ENCODE data around the gene OBSCN. TPM values are rescaled to one million over a fixed set of nuclear protein-coding genes. Genes with fewer than 3 reads are reported as not detected.

Gene OBSCN
- total RNA-seq, 1 donor from 2014 or later, result 7.6 TPM

DNA sequence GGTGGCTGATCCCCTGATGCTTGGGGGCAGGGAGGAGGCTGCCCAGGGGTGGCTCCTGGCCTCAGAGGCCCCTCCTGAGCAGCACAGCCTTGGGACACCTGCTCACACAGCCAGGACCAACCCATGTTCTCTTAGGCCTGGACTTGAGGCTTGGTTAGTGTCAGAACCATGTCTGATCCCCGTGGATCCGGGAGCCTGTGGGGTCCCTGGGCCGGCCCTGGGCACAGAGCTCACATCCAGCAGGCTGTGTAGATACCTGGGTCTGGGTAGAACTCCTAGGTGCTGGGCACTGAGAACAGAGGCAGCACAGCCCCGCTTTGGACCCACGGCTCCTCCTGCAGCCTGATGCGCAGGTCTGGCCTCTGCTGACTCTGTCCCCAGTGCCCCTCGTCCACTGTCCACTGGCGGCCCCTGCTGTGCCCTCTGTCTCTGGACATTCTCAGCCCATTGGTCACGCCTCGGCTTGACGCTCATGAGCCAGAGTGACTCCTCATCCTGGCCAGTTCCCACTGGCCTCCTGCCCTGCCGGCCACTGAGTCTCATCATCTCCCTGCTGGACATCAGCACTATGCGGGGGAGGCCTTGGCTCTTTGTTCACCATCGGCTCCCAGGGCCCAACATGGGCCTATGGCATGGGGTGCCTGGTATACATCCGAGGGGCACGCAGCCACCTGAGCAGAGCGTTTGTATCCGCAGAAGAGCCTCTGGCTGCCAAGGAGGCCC is 128.6 kb downstream of the OBSCN start:
- FAIRE-seq (no peak), DNase-seq (ENCODE audit: low read depth) (no peak)
- Histone ChIP-seq H3K27me3 (ENCODE audit: control insufficient read depth, insufficient read depth, low read length) (no peaks in the 10 kb centered on the region), H3K36me3 (ENCODE audit: control insufficient read depth, insufficient read depth, low read length) (no peaks in the 10 kb centered on the region), H3K4me3 (ENCODE audit: low read depth, low read length) (no peak overlapping the region)
- TF ChIP-seq, protein P1, sequence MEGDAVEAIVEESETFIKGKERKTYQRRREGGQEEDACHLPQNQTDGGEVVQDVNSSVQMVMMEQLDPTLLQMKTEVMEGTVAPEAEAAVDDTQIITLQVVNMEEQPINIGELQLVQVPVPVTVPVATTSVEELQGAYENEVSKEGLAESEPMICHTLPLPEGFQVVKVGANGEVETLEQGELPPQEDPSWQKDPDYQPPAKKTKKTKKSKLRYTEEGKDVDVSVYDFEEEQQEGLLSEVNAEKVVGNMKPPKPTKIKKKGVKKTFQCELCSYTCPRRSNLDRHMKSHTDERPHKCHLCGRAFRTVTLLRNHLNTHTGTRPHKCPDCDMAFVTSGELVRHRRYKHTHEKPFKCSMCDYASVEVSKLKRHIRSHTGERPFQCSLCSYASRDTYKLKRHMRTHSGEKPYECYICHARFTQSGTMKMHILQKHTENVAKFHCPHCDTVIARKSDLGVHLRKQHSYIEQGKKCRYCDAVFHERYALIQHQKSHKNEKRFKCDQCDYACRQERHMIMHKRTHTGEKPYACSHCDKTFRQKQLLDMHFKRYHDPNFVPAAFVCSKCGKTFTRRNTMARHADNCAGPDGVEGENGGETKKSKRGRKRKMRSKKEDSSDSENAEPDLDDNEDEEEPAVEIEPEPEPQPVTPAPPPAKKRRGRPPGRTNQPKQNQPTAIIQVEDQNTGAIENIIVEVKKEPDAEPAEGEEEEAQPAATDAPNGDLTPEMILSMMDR (IDR thresholded peaks at IDR 0.05; ENCODE audit: insufficient read depth, low read length, severe bottlenecking), result no peak

- Histone ChIP-seq H3K27me3 (ENCODE audit: control insufficient read depth, insufficient read depth, low read length) (no peaks in the 10 kb centered on the region), H3K4me3 (ENCODE audit: low read depth, low read length) (no peak overlapping the region), H3K36me3 (ENCODE audit: control insufficient read depth, insufficient read depth, low read length) (no peaks in the 10 kb centered on the region)
- TF ChIP-seq, protein P1 (IDR thresholded peaks at IDR 0.05; ENCODE audit: insufficient read depth, low read length, severe bottlenecking), result no peak
- no peak for DNase-seq (ENCODE audit: low read depth)
- no peak for FAIRE-seq
These were observed 129.3 kb downstream of the OBSCN start for GRCh38 chr1:228337031-228337564.

DNA sequence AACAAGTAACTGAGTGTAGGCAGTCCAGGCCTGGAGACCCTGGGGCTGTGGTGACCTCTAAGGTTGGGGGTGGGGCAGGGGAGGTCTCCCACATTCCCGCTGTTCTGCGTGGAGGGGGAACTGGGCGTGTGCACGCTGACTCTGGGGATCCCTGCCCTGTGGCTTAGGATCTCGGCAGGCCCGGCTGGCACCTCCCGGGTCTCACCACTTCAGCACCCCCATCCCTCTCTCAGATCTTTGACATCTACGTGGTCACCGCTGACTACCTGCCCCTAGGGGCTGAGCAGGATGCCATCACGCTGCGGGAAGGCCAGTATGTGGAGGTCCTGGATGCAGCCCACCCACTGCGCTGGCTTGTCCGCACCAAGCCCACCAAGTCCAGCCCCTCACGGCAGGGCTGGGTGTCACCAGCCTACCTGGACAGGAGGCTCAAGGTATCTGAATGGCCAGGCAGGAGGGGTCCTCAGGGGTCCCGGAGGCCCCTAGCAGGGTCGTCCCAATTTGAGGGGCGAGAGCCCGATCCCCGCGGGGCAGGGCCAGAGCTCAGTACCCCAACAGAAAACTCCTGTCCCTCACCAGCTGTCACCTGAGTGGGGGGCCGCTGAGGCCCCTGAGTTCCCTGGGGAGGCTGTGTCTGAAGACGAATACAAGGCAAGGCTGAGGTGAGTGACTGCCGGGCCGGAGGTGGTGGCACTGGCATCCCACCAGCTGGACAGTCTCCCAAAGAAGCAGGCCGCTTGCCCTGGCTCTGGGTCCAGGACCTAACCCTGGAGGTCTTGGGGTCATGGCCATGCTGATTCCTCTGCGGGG is 130.1 kb downstream of the OBSCN start:
- Histone ChIP-seq H3K27me3 (ENCODE audit: control insufficient read depth, insufficient read depth, low read length) (no peaks in the 10 kb centered on the region), H3K4me3 (ENCODE audit: low read depth, low read length) (no peak overlapping the region), H3K36me3 (ENCODE audit: control insufficient read depth, insufficient read depth, low read length) (no peaks in the 10 kb centered on the region)
- TF ChIP-seq, protein P1 (IDR thresholded peaks at IDR 0.05; ENCODE audit: insufficient read depth, low read length, severe bottlenecking), result no peak
- DNase-seq (ENCODE audit: low read depth) (no peak), FAIRE-seq (no peak)

- no peak for DNase-seq (ENCODE audit: low read depth)
- Histone ChIP-seq H3K36me3 (ENCODE audit: control insufficient read depth, insufficient read depth, low read length) (no peaks in the 10 kb centered on the region), H3K27me3 (ENCODE audit: control insufficient read depth, insufficient read depth, low read length) (no peaks in the 10 kb centered on the region), H3K4me3 (ENCODE audit: low read depth, low read length) (no peak overlapping the region)
- no peak for FAIRE-seq
- TF ChIP-seq, protein P1 (IDR thresholded peaks at IDR 0.05; ENCODE audit: insufficient read depth, low read length, severe bottlenecking), result no peak
These were observed 130.7 kb downstream of the OBSCN start for GRCh38 chr1:228338521-228339051.

GRCh38 chr1:228339059-228339704 is 131.3 kb downstream of the OBSCN start:
- FAIRE-seq, result peak; percentile 93
- no peak for DNase-seq (ENCODE audit: low read depth)
- TF ChIP-seq, protein P1 (IDR thresholded peaks at IDR 0.05; ENCODE audit: insufficient read depth, low read length, severe bottlenecking), result no peak
- H3K36me3 ChIP-seq (ENCODE audit: control insufficient read depth, insufficient read depth, low read length), result no peaks in the 10 kb centered on the region
- no peaks in the 10 kb centered on the region for H3K27me3 ChIP-seq (ENCODE audit: control insufficient read depth, insufficient read depth, low read length)
- H3K4me3 ChIP-seq (ENCODE audit: low read depth, low read length), result no peak overlapping the region
